Stomach (tissue), 9 donors: ENCODE measurements around the gene CNNM4. TPM values are rescaled to one million over a fixed set of nuclear protein-coding genes. Genes with fewer than 3 reads are reported as not detected.
"Not testable (repeated sequence)": the region's sequence is repeated elsewhere in the genome, so short reads cannot be mapped to it uniquely, and the experiment has no call there.

Source experiments
- DNase-seq, 2 donors: peaks; one replicate each; pipeline versions ENCODE4 v3.0.0 to v3.0.0-alpha.2; 2013 to 2019
- H3K27ac ChIP-seq, 5 donors: fragments of 200-600 bp in 4 of 5; sonication (generic) in 4 of 5; one replicate each; pipeline ENCODE4 v1.5.1; 2013 to 2019; ENCODE audit warnings: mild to moderate bottlenecking in 1 of 5, moderate library complexity in 1 of 5
- H3K27me3 ChIP-seq, 3 donors: fragments of 200-600 bp; sonication (generic); one replicate each; pipeline ENCODE4 v1.5.1; 2017 to 2019; ENCODE audit warnings: mixed run types in 1 of 3
- H3K36me3 ChIP-seq, 4 donors: fragments of 200-600 bp; sonication (generic); 1 replicate in 3 of 4; 2 replicates in 1 of 4; pipeline ENCODE4 v1.5.1; 2016 to 2019
- H3K4me1 ChIP-seq, 4 donors: fragments of 200-600 bp; sonication (generic); one replicate each; pipeline ENCODE4 v1.5.1; 2016 to 2019
- H3K4me3 ChIP-seq, 4 donors: fragments of 200-600 bp; sonication (generic) in 3 of 4; one replicate each; pipeline ENCODE4 v1.5.1; 2016 to 2019; ENCODE audit warnings: mild to moderate bottlenecking in 1 of 4
- H3K9me3 ChIP-seq, 4 donors: fragments of 200-600 bp; sonication (generic); one replicate each; pipeline ENCODE4 v1.5.1; 2016 to 2019
- EP300 ChIP-seq: sonication (generic); formaldehyde crosslinking; IDR thresholded peaks from one replicate; pipeline ENCODE4 v1.6.1; 2017; ENCODE audit warnings: antibody characterized with exemption
- POLR2A ChIP-seq, 4 donors: fragments of 450-650 bp; IDR thresholded peaks; one replicate each; pipeline ENCODE4 v1.6.1; 2016; ENCODE audit warnings: antibody characterized with exemption in 4 of 4, control low read depth in 2 of 4, mild to moderate bottlenecking in 1 of 4, moderate library complexity in 1 of 4
- POLR2AphosphoS5 ChIP-seq, 3 donors: sonication (generic); formaldehyde crosslinking; IDR thresholded peaks; one replicate each; pipeline ENCODE4 v1.6.1; 2016; ENCODE audit warnings: antibody characterized with exemption in 3 of 3
- WGBS, 5 donors: extraction: QIAGEN DNeasy Blood & Tissue Kit in 3 of 5; methylation state at CpG; one replicate each; pipeline versions ENCODE4 v1.1.5 to v1.1.7; 2013 to 2018; 5-methylcytosine and 5-hydroxymethylcytosine counted together
- intact Hi-C: fragments of 100-400 bp; cut with DNase I; formaldehyde crosslinking; loops from one replicate; pipeline ENCODE4 v1.15.1; 2023; ENCODE audit warnings: low total_unique reads
- polyA plus RNA-seq, 3 donors: library from polyadenylated mRNA; stranded (reverse); fragments of 200-250 nt; gene quantifications; one replicate each; pipeline ENCODE4 v1.2.3, GENCODE V29; 2013
- total RNA-seq, 5 donors: library from RNA; depleted of rRNA; stranded (reverse); fragments of >200 nt; gene quantifications; one replicate each; pipeline versions ENCODE4 v1.1.0 to v1.2.3, GENCODE V29; 2014 to 2016
- TF ChIP-seq, protein P1 (sequence below), 7 experiments: fragments of 450-650 bp in 4 of 7; fragments of 200-600 bp in 3 of 7; sonication (generic) in 3 of 7; IDR thresholded peaks; one replicate each; pipeline ENCODE4 v1.5.1; 2016 to 2019; ENCODE audit warnings: antibody characterized with exemption in 7 of 7, control low read depth in 2 of 7, mild to moderate bottlenecking in 1 of 7
- donor health status: healthy with polysubstance abuse.
- donor health status: Bipolar disorder and iron deficiency.
- donor health status: healthy.

CNNM4 gene
- total and polyA plus RNA-seq, 8 donors, result 1.2 to 26.6 (median 2.8) TPM

GRCh38 chr2:96801005-96801785 lies 40.5 kb downstream of the CNNM4 start:
- peak overlapping the region in 1 of 5 donors; percentile 5 for H3K27ac ChIP-seq
- peaks cover 10 to 60% (median 53%) of the 10 kb centered on the region in 4 donors for H3K36me3 ChIP-seq
- H3K9me3 ChIP-seq, result no peaks in the 10 kb centered on the region
- peak; percentile 84 to 90 for DNase-seq
- intact Hi-C loops, result no loop called here
- TF ChIP-seq, protein P1, sequence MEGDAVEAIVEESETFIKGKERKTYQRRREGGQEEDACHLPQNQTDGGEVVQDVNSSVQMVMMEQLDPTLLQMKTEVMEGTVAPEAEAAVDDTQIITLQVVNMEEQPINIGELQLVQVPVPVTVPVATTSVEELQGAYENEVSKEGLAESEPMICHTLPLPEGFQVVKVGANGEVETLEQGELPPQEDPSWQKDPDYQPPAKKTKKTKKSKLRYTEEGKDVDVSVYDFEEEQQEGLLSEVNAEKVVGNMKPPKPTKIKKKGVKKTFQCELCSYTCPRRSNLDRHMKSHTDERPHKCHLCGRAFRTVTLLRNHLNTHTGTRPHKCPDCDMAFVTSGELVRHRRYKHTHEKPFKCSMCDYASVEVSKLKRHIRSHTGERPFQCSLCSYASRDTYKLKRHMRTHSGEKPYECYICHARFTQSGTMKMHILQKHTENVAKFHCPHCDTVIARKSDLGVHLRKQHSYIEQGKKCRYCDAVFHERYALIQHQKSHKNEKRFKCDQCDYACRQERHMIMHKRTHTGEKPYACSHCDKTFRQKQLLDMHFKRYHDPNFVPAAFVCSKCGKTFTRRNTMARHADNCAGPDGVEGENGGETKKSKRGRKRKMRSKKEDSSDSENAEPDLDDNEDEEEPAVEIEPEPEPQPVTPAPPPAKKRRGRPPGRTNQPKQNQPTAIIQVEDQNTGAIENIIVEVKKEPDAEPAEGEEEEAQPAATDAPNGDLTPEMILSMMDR (IDR thresholded peaks at IDR 0.05), result peak in 5 of 7 experiments; percentile 86 to 95 (median 87)
- TF ChIP-seq EP300, result no peak
- TF ChIP-seq POLR2AphosphoS5 (IDR thresholded peaks at IDR 0.05), result peak in 1 of 3 donors; percentile 81
- no peak for TF ChIP-seq POLR2A (IDR thresholded peaks at IDR 0.05)
- no peaks in the 10 kb centered on the region for H3K27me3 ChIP-seq
- peaks cover 0 to 9% (median 8%) of the 10 kb centered on the region in 4 donors for H3K4me1 ChIP-seq
- H3K4me3 ChIP-seq, result no peak overlapping the region
- 39 to 48% (median 40%) methylated on average over 10 to 15 of the region's 15 CpGs for WGBS, 5 donors

GRCh38 chr2:96801786-96802595 lies 41.3 kb downstream of the CNNM4 start:
- Histone ChIP-seq H3K27me3 (no peaks in the 10 kb centered on the region), H3K4me1 (peaks cover 0 to 9% (median 8%) of the 10 kb centered on the region in 4 donors), H3K27ac (no peak overlapping the region), H3K9me3 (no peaks in the 10 kb centered on the region), H3K4me3 (no peak overlapping the region), H3K36me3 (peaks cover 10 to 58% (median 51%) of the 10 kb centered on the region in 4 donors)
- DNase-seq, result no peak
- TF ChIP-seq POLR2A (IDR thresholded peaks at IDR 0.05), result no peak
- TF ChIP-seq EP300, result no peak
- TF ChIP-seq, protein P1 (IDR thresholded peaks at IDR 0.05), result no peak
- no peak for TF ChIP-seq POLR2AphosphoS5 (IDR thresholded peaks at IDR 0.05)
- 83 to 89% (median 88%) methylated on average over 8 to 10 of the region's 10 CpGs for WGBS, 5 donors
- intact Hi-C loops, result no loop called here

GRCh38 chr2:96802721-96803120 lies 42.0 kb downstream of the CNNM4 start:
- Histone ChIP-seq H3K36me3 (peaks cover 10 to 51% (median 44%) of the 10 kb centered on the region in 4 donors), H3K9me3 (no peaks in the 10 kb centered on the region), H3K4me1 (peaks cover 0 to 9% (median 8%) of the 10 kb centered on the region in 4 donors), H3K27me3 (no peaks in the 10 kb centered on the region), H3K27ac (no peak overlapping the region), H3K4me3 (no peak overlapping the region)
- intact Hi-C loops, result no loop called here
- no peak for DNase-seq
- TF ChIP-seq POLR2AphosphoS5 (IDR thresholded peaks at IDR 0.05) (no peak), POLR2A (IDR thresholded peaks at IDR 0.05) (no peak), EP300 (no peak)
- TF ChIP-seq, protein P1 (IDR thresholded peaks at IDR 0.05), result no peak
- 94 to 97% (median 94%) methylated on average over 7 of the region's 7 CpGs for WGBS, 5 donors

DNA sequence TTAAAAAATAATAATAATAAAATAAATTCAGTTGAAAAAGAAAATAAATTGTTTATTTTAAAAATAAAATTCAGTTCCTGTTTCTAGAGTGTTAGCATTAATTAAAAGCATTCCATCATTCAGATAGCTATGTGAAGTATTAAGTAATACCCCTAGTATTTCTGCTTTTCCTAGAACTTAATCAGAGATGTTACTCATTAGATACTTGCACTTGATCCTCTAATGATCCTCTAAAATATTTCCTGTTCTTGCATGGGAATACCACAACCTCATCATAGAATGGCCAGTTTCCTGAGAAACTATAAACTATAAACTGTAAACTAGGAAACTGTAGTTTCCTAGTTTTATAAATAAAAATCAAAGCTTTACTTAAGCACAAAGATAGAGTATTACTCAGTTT lies 44.3 kb downstream of the CNNM4 start:
- intact Hi-C loops, result no loop called here

GRCh38 chr2:96805946-96806345 lies 45.2 kb downstream of the CNNM4 start:
- H3K27ac ChIP-seq, DNase-seq, H3K4me1 ChIP-seq, H3K9me3 ChIP-seq, intact Hi-C loops, H3K4me3 ChIP-seq, H3K27me3 ChIP-seq: not testable (repeated sequence)
- WGBS, 5 donors, result 77 to 90% (median 83%) methylated on average over 11 to 16 of the region's 20 CpGs
- peaks cover 0 to 50% (median 42%) of the 10 kb centered on the region in 4 donors for H3K36me3 ChIP-seq

More for the DNA sequence above, 44.3 kb downstream of the CNNM4 start:
- no peaks in the 10 kb centered on the region for H3K27me3 ChIP-seq
- TF ChIP-seq POLR2AphosphoS5 (IDR thresholded peaks at IDR 0.05) (no peak), POLR2A (IDR thresholded peaks at IDR 0.05) (no peak), EP300 (no peak)
- TF ChIP-seq, protein P1 (IDR thresholded peaks at IDR 0.05), result no peak
- peaks cover 0 to 46% (median 38%) of the 10 kb centered on the region in 4 donors for H3K36me3 ChIP-seq
- no peak overlapping the region for H3K27ac ChIP-seq
- no peaks in the 10 kb centered on the region for H3K9me3 ChIP-seq
- no peak overlapping the region for H3K4me3 ChIP-seq
- no peak for DNase-seq
- H3K4me1 ChIP-seq, result peaks cover 0 to 9% (median 8%) of the 10 kb centered on the region in 4 donors
